ENCODE measurements around the gene VPS11.

The VPS11 gene

DNA sequence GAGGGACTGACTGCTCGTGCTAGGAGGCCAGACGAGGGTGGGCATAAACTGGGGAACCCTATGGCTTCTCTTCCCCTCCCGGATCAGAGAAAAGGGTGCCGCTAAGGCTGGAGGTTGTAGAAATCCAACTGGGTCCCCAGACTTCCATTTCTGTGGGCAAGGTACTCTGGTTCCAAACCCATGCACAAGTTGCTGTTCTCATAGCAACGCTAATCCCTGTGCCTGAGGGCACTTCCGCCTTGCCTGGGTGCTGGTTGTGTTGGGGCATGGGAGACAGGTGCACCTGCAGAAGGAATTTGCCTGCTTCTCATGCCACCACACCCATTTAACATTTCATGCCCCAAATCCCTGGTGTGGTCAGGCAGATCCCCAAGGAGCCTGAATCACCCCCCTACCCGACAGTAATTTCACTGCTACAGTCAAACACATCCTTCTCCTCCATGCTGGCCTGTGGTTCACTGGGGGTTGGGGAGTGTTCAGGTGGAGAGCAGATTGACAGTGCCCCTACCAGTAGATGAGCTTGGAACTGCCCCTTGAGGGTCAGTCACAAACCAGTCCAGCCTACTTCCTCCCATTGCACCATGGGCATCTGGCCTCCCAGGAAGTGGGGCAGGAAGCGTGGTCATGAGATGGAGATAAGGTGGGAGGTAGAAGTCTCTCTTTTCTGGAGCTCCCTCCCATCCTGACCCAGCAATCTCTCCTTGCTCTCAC, 40.7 kb downstream of the VPS11 start:
- H3K27ac ChIP-seq = peak overlapping the region; percentile 88
- TF ChIP-seq, protein P1, sequence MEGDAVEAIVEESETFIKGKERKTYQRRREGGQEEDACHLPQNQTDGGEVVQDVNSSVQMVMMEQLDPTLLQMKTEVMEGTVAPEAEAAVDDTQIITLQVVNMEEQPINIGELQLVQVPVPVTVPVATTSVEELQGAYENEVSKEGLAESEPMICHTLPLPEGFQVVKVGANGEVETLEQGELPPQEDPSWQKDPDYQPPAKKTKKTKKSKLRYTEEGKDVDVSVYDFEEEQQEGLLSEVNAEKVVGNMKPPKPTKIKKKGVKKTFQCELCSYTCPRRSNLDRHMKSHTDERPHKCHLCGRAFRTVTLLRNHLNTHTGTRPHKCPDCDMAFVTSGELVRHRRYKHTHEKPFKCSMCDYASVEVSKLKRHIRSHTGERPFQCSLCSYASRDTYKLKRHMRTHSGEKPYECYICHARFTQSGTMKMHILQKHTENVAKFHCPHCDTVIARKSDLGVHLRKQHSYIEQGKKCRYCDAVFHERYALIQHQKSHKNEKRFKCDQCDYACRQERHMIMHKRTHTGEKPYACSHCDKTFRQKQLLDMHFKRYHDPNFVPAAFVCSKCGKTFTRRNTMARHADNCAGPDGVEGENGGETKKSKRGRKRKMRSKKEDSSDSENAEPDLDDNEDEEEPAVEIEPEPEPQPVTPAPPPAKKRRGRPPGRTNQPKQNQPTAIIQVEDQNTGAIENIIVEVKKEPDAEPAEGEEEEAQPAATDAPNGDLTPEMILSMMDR (conservative IDR thresholded peaks at IDR 0.05) = no peak

GRCh38 chr11:119108857-119109221, 41.2 kb downstream of the VPS11 start:
- TF ChIP-seq, protein P1 (conservative IDR thresholded peaks at IDR 0.05) = no peak
- peak overlapping the region; percentile 88 for H3K27ac ChIP-seq

DNA sequence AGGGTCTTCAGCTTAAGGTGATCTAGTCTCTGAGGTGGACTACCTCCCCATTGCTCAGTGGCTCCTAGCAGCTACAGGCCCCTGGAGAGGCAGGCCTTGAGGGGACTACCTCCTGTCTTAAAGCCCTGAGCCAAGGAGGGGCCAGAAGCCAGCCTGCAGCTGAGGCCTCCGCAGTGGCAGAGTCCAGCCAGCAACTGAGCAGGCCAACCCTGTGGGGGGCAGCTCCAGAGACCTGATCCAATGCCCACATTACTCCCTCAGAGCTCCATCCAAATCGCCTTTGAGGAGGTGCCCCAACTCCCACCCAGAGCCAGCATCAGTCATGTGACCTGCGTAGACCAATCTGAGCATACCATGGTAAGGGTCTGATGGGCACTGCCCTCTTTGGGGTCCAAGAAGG, 42.2 kb downstream of the VPS11 start:
- H3K27ac ChIP-seq = peak overlapping the region; percentile 88; the same call in 1 of the 2 replicates
- TF ChIP-seq, protein P1 (conservative IDR thresholded peaks at IDR 0.05) = no peak

GRCh38 chr11:119110439-119110838, 42.8 kb downstream of the VPS11 start:
- TF ChIP-seq, protein P1 (conservative IDR thresholded peaks at IDR 0.05) = no peak
- H3K27ac ChIP-seq = no peak overlapping the region

GRCh38 chr11:119111361-119111925, 43.8 kb downstream of the VPS11 start:
- TF ChIP-seq, protein P1 (conservative IDR thresholded peaks at IDR 0.05) = no peak
- no peak overlapping the region for H3K27ac ChIP-seq

DNA sequence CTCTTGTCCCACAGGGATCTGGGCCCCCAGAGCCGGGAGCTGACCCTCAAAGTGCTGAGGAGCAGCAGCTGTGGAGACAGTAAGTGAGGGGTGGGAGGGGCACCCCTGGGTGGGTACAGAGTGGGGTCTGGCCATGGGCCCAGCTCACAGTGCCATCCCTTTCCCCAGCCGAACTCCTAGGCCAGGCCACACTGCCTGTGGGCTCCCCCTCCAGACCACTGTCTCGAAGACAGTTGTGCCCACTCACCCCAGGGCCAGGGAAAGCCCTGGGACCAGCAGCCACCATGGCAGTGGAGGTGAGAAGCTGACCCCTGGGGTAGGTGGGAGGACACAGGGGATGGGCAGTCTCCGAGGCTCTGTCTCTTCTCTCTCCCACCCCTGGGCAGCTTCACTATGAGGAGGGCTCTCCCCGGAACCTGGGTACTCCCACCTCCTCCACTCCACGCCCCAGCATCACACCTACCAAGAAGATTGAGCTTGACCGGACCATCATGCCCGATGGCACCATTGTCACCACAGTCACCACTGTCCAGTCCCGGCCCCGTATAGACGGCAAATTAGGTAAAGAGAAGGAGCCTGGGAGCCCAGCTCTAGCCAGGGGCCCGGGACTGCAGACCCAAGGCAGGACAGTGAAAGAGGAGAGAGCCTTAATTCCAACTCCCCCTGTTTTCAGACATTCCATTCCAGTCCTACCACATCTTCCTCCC, 44.8 kb downstream of the VPS11 start:
- TF ChIP-seq, protein P1 (conservative IDR thresholded peaks at IDR 0.05) = no peak
- H3K27ac ChIP-seq = no peak overlapping the region

GRCh38 chr11:119113716-119114115, 46.1 kb downstream of the VPS11 start:
- TF ChIP-seq, protein P1 (conservative IDR thresholded peaks at IDR 0.05) = no peak
- H3K27ac ChIP-seq = no peak overlapping the region
